ENCODE data around the gene TSSK6.
"Not testable (repeated sequence)": the region's sequence is repeated elsewhere in the genome, so short reads cannot be mapped to it uniquely, and the experiment has no call there.

The TSSK6 gene

DNA sequence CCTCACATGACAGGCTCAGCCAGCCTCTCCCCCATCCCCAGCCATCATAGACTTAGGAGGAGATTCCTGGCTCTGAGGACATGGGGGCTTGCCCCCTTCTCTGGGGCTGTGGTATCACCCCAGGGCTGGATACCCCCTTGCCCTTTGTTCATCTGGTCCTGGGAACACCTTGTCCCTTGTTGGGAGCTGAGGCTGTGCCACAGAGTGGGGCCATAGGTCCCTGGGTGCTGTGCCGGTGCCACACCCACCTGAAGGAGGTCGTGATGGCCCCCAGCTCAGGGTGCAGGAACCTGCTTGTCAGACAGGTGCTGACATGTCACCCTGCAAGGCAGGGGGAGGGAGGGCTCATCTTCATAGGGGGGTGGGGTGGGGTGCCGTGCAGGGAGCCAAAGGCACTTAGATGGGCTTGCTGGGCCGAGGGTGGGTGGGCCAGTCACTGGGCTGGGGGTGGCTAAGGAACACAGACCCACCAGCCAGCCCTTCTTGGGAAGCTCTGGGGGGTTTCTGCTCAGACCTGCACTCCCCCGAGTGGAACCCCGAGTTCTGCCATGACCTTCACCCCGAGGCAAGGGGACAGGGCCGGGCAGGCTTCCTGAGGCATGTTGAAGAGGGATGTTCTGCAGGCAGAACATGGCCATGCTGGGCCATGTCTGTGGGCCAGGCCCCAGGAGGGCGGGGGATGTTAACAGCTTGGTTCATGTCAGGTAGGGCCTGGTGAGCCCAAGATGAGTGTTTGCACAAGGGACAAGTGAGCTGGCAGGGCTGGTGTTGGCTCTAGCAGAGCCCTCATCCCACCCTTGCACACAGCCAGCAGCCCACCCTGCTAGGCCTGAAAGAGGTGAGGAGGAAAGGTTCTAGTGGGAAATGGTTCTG lies 28.0 kb downstream of the TSSK6 start:
- no peak for DNase-seq (ENCODE audit: low spot score)

DNA sequence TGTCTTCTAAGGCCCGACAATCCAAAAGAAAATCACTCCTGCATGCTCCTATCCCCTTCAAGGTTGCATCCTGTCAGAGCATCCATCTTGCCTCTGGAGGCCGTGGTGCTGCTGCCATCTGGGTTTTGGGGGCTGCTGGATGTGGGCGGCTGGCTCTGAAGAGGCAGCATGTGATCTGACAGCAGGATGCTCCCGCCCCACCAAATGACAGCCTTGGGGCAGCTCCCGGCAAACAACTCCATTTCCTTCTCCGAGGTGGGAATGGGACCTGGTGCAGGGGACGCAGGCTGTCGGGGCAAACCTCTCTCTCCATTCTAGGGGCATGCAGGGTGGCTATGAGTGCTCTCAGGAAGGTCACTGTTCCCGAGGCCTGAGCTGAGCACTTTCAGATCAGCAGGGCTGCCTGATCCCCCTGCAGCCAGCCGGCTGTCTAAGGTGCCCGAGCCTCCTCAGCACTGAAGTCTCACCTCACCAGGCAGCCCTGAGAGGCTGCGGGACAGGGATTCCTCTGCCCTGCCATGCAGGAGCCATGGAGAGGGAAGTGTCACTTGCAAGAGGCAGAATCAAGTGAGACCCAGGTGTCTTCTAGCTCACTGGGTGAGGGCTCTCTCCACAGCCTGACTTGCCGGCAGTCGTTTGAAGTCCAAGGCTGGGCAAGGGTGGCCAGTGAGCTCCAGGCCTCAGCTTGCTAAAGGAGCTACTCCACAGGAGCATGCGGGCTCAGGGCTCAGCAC lies 28.8 kb downstream of the TSSK6 start:
- DNase-seq (ENCODE audit: low spot score): no peak

DNA sequence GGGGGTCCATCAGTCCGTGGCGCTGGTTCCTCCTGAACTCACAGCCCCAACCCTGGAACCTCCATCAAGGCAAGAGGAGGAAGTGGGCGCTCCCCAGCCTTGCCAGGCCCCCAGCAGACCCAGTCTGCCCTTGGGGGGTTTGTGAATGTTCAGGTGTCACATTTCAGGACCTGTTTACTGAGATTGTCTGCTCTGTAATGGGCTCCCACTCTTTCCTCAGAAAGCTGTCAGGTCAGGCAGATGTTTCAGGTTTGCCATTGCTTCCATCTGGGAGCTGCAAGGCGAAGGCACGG lies 29.4 kb downstream of the TSSK6 start:
- no peak for DNase-seq (ENCODE audit: low spot score)

DNA sequence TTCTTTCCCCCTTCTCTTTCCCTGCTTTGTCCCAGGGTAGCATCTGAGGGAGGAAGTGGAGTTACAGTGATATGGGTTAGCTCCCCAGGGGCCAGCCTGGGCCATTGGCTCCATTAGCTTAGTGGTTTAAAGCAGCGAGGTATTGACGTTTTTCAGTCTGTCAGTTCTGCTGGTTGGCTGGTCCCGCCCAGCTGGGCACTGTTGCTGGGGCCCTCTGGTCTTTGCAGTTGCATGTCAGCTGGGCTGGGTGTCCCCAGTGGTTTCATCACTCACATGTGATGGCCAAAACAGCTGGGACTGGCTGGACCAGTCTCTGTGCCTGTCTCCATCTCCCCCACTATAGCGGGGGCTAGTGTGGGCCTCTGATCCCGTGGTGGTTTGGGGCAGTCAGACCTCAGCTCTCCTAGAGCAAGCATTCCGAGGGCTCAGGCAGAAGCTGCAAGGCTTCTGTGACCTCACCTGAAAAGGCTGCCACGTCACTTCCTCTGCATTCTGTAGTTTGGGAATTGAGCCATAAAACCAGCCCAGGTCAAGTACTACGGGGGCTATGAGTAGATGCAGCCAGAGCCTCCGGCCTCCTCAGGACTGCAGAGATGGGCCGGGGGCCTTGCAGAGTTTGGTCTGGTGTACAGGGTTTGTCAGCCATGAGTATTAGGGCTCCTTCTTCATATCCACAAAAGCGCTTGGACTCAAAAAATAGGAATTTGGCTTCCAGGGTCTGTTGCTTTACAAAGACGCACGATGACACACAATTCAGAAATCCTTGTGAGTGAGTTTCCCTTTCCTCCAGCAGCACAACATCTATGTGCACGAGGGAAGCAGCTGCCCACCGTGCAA lies 30.0 kb downstream of the TSSK6 start:
- peak; percentile 63 for DNase-seq (ENCODE audit: low spot score)

DNA sequence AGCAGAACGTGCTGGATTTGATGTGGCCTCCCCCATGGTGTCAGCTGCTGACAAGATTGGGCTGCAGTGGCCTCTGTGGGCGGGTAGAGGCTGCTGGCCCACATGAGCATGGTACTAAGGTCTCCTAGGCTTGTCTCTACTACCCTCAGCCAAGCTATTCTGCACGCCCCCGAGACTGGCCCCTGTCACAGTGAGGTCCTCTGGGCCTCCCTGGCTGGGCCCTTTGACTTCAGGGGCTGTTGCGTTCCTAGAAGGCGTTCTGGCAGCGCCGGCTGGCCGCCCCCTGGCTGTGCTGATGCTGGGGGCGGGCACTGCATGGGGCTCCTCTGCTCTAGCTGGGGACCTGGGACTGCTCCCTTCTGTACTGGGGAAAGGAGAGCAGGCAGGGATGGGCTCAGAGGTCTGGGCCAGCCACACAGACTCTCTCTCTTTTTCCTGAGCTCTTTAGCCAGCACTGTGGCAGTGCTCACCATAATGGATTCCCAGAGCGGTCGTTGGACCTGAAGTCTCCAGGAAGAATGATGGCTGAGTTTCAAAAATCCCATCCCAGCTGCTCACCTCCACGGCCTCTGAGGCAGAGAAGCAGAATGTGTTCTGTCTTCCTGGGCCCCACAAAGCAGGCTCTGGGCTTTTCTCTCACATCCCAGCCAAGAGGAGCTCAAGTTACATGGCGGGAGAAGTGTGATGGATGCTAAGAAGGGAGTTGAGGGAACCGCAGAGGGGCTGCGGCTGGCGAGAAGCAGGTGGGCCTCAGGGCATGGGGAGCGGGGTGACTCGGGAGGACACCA lies 32.3 kb downstream of the TSSK6 start:
- no peak for DNase-seq (ENCODE audit: low spot score)

DNA sequence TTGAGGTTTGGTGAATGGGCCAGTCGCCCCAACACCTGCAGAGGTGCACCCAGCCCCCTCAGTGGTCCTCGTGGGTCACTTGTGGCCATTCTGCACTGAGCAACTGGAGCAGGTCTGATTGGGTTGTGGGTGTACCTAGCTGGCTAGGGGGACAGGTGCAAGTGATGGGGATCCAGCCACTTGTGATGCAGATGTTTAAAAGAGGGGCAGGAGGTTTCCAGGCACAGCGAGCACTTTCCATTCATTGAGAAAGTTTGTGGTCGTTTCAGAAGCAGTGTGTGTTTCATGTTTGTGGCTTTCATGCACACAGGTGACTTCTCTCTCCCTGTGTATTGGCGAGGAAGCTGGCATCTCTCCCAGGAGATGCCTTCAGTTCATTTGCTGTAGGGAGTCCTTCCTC lies 34.7 kb downstream of the TSSK6 start:
- no peak for DNase-seq (ENCODE audit: low spot score)

DNA sequence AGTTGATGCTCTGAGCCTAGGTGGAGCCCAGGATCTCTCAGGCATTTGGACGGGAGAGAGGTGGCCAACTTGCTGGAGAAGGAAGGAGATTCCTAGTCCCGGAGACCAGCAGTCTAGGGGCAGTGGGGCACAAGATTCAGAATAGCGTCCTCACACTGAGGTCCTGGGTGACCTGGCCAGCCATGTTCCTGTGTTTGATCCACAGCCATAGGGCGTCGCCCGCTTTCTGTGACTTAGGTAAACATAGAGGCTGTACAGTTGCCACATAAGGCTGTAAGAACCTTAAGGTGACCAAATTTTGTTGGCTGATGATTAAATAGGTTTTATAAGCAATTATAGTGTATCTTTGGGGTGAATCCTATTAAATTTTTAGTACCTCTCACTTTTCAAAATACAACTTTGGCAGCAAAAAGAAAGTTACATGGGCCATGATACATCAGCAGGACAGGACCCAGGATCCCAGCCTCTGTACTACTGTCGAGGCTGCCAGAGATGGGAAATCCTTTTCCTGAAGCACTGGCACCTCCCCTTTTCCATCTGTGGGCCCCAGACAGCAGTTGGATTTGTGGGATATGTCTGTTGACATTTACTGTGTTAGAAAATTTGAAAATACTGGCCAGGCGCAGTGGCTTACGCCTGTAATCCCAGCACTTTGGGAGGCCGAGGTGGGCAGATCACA lies 37.5 kb downstream of the TSSK6 start:
- no peak for DNase-seq (ENCODE audit: low spot score)

DNA sequence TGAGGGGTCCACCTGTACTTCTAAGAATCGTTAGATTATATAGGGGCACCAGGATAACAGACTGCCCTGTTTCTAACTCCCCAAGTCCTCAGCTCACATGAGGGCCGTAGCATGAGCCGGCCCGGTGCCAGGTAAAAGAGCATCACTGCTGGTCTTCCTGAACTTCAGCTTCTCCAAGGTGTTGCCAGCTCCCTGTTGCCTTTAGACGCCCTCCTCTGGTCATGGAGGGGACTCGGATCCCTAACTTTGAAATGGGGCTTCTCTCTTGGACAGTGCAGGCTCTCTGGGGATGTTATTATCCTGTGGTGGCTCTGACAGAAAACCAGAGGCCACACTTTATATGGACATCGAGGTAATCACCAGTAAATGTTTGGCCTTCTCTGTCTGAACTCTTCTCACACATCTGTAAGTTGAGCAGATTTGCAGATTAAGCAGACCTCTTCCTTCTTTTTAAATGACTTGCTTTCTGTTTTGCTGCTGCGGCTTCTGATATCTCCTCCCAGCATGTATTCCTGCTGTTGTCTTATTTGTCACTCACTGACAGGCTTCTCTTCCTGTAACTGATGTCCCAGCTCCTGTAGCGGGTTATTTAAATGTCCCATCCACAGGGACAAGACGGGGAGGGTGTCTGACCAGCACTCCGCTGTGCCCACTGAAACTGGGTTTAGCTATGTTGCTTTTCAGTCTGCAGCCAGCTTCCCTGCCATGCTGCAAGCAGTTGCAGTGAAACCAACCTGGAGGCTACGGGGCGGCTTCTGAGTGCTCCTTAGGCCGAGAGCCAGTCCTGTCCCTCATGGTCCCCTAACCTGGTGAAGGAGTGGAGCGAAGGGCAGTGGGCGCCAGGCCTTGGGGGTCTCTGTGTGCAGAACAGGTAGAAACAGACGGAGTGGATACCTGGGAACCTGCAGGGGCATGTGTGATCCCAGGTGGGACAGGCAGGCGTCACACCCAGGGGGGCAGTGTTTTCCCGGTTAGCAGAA lies 39.2 kb downstream of the TSSK6 start:
- no peak for DNase-seq (ENCODE audit: low spot score)

DNA sequence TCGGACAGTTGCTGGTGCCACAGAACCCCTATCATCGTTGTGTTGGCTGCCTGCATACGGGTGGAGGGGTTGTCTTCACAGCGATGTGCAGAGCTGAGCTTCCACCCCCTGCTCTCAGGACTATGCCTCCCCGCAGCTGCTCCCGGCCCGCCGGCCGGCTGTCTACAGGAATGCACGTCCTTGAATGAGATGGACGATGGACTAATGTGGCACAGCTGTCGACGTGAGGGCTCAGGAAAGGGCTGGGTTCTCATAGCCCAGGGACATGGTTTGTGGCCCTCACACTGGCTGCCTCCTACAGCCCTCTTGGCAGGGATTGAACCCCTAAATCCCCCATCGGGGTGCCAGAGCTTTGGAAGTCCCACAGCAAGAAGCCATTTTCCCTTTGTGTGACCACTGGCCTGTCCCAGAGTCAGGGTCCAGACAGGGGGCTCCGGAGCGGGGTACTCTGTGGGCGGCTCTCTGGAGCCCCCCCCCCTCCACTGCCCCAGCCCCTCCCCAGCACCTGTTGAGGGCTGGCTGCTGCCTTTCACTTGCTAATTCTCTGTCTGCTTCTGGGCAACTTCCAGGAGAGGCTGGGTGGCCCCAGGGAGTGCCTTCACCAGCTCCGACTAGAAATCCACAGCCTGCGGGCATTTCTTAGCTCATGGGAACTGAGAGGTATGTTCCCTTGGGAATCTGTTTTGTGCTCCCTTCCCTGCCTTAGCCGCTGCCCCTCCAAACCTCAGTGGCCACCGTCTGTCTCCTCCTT lies 40.2 kb downstream of the TSSK6 start:
- DNase-seq (ENCODE audit: low spot score): no peak

DNA sequence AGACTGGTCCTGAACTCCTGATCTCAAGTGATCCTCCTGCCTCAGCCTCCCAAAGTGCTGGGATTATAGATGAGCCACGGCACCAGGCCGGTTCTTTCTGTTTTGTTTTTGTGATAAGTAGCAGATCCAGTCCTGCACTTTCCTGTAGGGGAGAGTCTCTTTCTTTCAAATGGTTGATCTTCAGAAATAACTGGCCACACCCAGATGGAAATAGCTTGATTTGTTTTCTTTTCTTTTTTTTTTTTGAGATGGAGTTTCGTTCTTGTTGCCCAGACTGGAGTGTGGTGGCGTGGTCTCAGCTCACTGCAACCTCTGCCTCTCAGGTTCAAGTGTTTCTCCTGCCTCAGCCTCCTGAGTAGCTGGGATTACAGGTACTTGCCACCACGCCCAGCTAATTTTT lies 43.2 kb downstream of the TSSK6 start:
- DNase-seq (ENCODE audit: low spot score): not testable (repeated sequence)

DNA sequence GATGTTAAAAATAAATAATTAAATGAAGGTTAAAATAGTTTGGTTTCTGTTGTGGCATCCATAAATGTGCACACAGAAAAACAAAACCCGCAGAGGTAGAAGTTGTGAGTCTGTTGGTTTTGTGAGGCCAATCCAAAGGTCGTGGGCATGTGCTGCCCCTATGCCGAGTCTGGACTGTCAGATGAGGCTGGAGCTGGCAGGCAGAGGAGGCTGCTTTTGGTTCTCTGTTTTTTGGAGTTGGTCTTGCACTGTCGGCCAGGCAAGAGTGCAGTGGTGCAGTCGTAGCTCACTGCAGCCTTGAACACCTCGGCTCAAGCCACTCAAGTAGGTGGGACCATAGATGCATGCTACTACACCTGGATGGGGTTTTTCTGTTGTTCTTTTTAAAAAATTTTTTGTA lies 43.7 kb downstream of the TSSK6 start:
- no peak for DNase-seq (ENCODE audit: low spot score)

DNA sequence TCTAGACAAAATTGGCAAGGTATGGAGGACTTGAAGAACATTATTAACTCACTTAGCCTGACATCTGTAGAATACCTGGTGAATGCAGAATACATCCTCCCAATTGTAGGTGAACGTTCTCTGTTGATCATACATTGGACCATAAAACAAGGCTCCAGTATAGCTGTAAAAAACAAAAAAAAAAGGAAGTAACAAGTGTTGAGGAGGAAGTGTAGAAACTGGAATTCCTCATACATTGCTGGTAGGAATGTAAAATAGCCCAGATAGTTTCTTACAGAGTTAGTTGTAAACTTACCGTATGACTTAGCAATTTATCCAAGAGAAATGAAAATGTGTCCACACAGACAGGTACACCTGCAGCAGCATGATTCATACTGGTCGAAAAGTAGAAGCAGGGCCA lies 44.8 kb downstream of the TSSK6 start:
- DNase-seq (ENCODE audit: low spot score): no peak

DNA sequence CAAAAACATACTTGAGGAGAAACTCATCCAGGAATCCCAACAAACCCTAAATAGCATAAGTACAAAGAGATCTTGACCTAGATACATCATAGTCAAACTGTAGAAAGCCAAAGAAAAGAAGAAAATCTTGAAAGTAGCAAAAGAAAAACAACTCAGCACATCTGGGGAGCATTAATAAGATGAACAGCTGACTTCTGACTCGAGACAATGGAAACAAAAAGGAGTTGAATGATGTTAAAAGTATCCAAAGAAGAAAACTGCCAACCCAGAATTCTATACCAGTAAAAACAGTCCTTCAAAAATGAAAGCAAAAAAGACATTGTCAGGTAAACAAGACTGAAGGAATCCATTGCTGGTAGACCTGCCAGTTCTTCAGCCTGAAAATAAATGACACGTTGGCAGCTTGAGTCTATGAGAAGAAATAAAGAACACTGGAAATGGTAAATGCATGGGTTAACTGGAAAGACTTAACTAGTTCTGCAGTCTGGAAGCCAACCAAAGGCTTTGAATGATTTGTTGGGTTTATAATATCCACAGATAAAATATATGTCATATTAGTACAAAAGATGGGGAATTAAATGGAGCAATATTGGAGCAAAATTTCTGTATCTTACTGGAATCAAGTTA lies 46.8 kb downstream of the TSSK6 start:
- DNase-seq (ENCODE audit: low spot score): no peak

DNA sequence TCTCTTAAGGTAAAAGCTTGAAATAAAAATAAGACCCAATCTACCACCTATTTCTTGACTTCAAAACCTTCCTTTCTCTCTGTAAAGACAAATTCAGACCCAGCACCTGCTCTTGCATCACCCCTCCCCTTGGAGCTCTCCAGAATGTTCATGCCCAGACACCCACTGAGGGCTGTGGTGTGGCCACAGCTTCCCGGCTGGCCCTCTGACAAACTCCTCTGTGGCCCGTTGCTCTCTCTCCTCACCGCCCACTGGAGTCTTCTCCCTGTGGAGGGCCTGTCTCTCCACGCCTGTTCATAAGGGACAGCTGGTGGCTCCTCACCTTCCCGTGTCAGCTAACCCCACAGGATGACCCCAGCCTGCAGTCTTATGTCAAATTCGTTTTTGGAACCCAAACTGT lies 49.1 kb downstream of the TSSK6 start:
- DNase-seq (ENCODE audit: low spot score): no peak

DNA sequence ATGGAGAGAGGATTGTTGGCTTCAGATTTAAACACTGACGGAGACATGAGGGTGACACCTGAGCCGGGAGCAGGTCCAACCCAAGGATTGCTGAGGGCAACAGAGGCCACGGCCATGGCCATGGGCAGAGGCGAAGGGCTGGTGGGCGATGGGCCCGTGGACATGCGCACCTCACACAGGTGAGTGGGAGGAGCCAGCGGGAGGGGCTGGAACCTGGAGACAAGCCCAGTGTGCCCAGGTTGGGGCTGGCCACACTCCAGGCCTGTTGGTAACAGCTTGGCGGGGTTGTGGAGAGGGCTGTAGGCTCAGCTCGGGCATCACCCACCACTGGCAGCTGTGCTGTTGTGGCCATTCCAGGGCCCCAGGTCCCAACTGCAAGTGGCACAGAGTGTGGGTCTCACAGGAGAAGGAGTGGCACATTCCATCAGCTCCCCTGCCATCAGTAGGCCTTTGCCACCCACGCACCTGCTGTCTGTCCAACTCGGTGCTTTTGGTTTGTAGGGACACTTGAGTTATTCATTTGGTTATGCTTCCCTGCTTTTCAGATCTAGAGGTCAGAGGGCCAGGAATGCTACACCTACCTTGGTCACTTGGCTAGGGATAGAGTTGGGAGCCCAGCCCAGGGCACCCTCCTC lies 49.8 kb downstream of the TSSK6 start:
- no peak for DNase-seq (ENCODE audit: low spot score)

DNA sequence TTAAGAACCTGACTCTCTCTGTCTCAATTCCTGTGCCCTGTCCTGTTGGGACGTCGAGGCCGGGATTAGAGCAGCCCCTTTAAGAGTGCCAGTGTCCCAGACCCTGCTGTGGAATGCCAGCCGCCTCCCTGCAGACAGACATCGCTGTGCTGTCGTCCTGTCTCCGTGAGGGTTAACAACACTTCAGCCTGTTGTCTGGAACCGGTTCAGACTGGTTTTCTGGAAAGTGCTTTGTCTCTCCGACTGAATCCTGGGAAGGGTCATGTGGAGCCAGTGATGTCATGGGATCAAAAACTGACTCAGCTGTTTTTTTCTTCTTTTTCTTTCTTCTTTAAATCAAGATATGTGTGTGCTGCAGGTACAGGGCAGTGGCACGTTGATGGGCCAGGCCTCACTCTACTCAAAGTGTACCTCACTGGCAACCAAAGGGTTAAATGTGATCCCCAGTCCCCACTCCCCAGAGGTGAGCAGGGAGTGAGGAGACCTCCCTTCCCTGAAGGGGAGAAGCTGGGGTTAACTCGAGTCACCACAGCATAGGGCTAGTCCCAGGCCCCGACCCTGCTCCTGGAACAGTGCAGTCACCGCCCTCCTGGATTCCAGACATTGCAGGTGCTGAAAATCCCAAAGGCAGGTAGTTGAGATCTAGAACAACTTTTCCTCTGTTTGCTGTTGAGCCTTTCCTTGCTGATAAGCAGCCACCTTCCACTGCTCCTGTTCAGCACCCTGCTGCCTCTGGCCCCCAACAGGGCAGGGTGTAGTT lies 50.8 kb downstream of the TSSK6 start:
- DNase-seq (ENCODE audit: low spot score): peak; percentile 29

All from kidney capillary endothelial cell (primary cell).